MCF 10A (cell line): ENCODE measurements around the gene PARL. TPM values are rescaled to one million over a fixed set of nuclear protein-coding genes. Genes with fewer than 3 reads are reported as not detected.

Experiments used
- BruUV-seq: library from RNA; stranded (reverse); fragments of 400-500 nt; replicated peaks from 2 replicates; lab custom pipeline; 2021; lab: Mats Ljungman, UMichigan
- CTCF ChIA-PET: fragments of 300-600 bp; sonication (Branson Sonifier 250); formaldehyde crosslinking; extraction: SDS; loops from one replicate; lab custom pipeline; 2021; ENCODE audit warnings: antibody characterized with exemption, inconsistent platforms; lab: Yijun Ruan, JAX
- POLR2A ChIA-PET: fragments of 300-600, 350-650 bp; sonication (Branson Sonifier 250); formaldehyde crosslinking; extraction: SDS; loops from one replicate; lab custom pipeline; 2020; ENCODE audit warnings: antibody characterized with exemption, inconsistent platforms; lab: Yijun Ruan, JAX
- DNase-seq: peaks from one replicate; pipeline ENCODE4 v3.0.0-alpha.2; 2018; ENCODE audit not compliant: unreplicated experiment
- H3K27ac Mint-ChIP-seq: one replicate; pipeline ENCODE4 v1.8.0; 2022; ENCODE audit warnings: mild to moderate bottlenecking, low read depth, mixed read lengths; ENCODE audit not compliant: unreplicated experiment
- H3K27me3 Mint-ChIP-seq: one replicate; pipeline ENCODE4 v1.8.0; 2022; ENCODE audit warnings: mixed read lengths; ENCODE audit not compliant: insufficient read depth, unreplicated experiment
- H3K36me3 Mint-ChIP-seq: one replicate; pipeline ENCODE4 v1.8.0; 2022; ENCODE audit warnings: mild to moderate bottlenecking, moderate library complexity, mixed read lengths; ENCODE audit not compliant: insufficient read depth, unreplicated experiment
- H3K4me1 Mint-ChIP-seq: one replicate; pipeline ENCODE4 v1.8.0; 2022; ENCODE audit warnings: mixed read lengths; ENCODE audit not compliant: insufficient read depth, unreplicated experiment
- H3K4me3 Mint-ChIP-seq: one replicate; pipeline ENCODE4 v1.8.0; 2022; ENCODE audit warnings: mild to moderate bottlenecking, moderate library complexity, mixed read lengths; ENCODE audit not compliant: unreplicated experiment
- H3K9me3 Mint-ChIP-seq: one replicate; pipeline ENCODE4 v1.8.0; 2022; ENCODE audit warnings: mixed read lengths; ENCODE audit not compliant: unreplicated experiment
- intact Hi-C: fragments of 100-400 bp; cut with micrococcal nuclease; formaldehyde crosslinking; loops from 2 replicates; pipeline ENCODE4 v1.14.1; 2022
- total RNA-seq: library from RNA; stranded (reverse); gene quantifications from 2 replicates; pipeline ENCODE4 v1.2.3, GENCODE V29; 2022
- TF ChIP-seq, protein P1 (sequence below): fragments of 200-600 bp; IDR thresholded peaks from one replicate; pipeline ENCODE4 v1.8.0; 2022; ENCODE audit warnings: antibody characterized with exemption, mild to moderate bottlenecking; ENCODE audit not compliant: unreplicated experiment

The PARL gene
- total RNA-seq, 1 experiment from 2014 or later, result 88.0 TPM

DNA sequence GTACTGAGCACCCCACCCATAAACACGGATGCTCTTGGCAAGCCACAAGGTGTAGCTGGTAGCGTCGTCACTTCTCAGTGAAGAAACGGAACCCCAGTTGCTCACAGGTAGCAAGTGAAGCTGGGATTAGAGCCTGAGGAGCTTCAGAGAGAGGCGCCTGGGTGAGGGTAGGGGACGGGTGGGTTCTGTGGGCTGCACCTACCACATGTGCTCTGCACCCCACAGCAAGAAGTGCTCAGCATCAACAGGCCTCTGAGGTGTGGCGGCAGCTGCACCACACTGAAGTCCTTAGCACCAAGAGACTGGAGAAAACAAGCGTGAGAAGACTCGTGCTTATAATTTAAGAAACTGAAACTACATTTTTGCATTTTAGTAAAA is 69.1 kb downstream of the PARL start:
- intact Hi-C loops, result no loop called here
- Mint-ChIP-seq H3K4me3 (no peak overlapping the region), H3K27ac (no peak overlapping the region), H3K36me3 (peaks cover 26% of the 10 kb centered on the region), H3K4me1 (peaks cover 9% of the 10 kb centered on the region), H3K9me3 (no peaks in the 10 kb centered on the region), H3K27me3 (no peaks in the 10 kb centered on the region)
- ChIA-PET CTCF (interaction anchor here (0.6 kb wide), 1 partner anchor 21 kb away, joined by 3 read pairs; no protein-coding TSS in a partner anchor), POLR2A (interaction anchor here (1.0 to 1.9 kb wide), 2 partner anchors 10 to 11 kb away, joined by 5 read pairs; no protein-coding TSS in a partner anchor)
- no peak for DNase-seq
- BruUV-seq, result no TSS peak
- TF ChIP-seq, protein P1, sequence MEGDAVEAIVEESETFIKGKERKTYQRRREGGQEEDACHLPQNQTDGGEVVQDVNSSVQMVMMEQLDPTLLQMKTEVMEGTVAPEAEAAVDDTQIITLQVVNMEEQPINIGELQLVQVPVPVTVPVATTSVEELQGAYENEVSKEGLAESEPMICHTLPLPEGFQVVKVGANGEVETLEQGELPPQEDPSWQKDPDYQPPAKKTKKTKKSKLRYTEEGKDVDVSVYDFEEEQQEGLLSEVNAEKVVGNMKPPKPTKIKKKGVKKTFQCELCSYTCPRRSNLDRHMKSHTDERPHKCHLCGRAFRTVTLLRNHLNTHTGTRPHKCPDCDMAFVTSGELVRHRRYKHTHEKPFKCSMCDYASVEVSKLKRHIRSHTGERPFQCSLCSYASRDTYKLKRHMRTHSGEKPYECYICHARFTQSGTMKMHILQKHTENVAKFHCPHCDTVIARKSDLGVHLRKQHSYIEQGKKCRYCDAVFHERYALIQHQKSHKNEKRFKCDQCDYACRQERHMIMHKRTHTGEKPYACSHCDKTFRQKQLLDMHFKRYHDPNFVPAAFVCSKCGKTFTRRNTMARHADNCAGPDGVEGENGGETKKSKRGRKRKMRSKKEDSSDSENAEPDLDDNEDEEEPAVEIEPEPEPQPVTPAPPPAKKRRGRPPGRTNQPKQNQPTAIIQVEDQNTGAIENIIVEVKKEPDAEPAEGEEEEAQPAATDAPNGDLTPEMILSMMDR, result no peak

DNA sequence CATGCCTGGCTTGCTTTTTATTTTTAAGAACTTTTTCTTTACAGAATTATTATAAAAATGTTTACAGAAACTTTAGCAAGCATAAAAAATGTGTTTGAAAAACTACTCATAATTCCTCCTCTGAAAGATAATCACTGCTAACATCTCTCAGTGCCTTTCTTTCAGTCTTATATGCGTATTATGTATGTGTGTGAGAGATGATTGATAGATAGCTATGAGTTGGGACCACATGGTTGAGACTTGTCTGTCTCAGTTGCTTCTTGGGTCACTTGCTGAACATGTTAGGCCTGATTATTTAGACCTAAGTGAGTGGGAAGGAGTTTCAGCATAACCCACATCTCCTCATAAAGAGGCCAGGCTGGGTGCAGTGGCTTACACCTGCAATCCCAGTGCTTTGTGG is 70.4 kb downstream of the PARL start:
- no peaks in the 10 kb centered on the region for H3K9me3 Mint-ChIP-seq
- H3K27me3 Mint-ChIP-seq, result no peaks in the 10 kb centered on the region
- POLR2A ChIA-PET, result interaction anchor here (1.4 kb wide), 1 partner anchor 9 kb away, joined by 3 read pairs; no protein-coding TSS in a partner anchor
- DNase-seq, result no peak
- CTCF ChIA-PET, result interaction anchor here (0.7 kb wide), 2 partner anchors 80 to 691 kb away, joined by 3 read pairs; no protein-coding TSS in a partner anchor
- BruUV-seq, result no TSS peak
- no peak overlapping the region for H3K4me3 Mint-ChIP-seq
- H3K27ac Mint-ChIP-seq, result no peak overlapping the region
- H3K36me3 Mint-ChIP-seq, result peaks cover 39% of the 10 kb centered on the region
- TF ChIP-seq, protein P1, result no peak
- intact Hi-C loops, result no loop called here
- H3K4me1 Mint-ChIP-seq, result peaks cover 9% of the 10 kb centered on the region

- CTCF ChIA-PET, result interaction anchor here (0.6 kb wide), 2 partner anchors 71 to 856 kb away, joined by 3 read pairs; no protein-coding TSS in a partner anchor
- peaks cover 52% of the 10 kb centered on the region for H3K36me3 Mint-ChIP-seq
Measured at GRCh38 chr3:183812761-183813445, 71.8 kb downstream of the PARL start.

GRCh38 chr3:183811638-183812037 is 73.0 kb downstream of the PARL start:
- H3K9me3 Mint-ChIP-seq, result no peaks in the 10 kb centered on the region
- ChIA-PET CTCF (no interaction called here), POLR2A (interaction anchor here (0.6 to 1.2 kb wide), 2 partner anchors 9 to 15 kb away, joined by 3 read pairs; no protein-coding TSS in a partner anchor)
- no TSS peak for BruUV-seq
- intact Hi-C loops, result no loop called here
- H3K4me1 Mint-ChIP-seq, result peaks cover 9% of the 10 kb centered on the region
- H3K27ac Mint-ChIP-seq, result no peak overlapping the region
- H3K4me3 Mint-ChIP-seq, result no peak overlapping the region
- peaks cover 61% of the 10 kb centered on the region for H3K36me3 Mint-ChIP-seq
- no peak for DNase-seq
- TF ChIP-seq, protein P1, result no peak
- H3K27me3 Mint-ChIP-seq, result no peaks in the 10 kb centered on the region

More at GRCh38 chr3:183812761-183813445, 71.8 kb downstream of the PARL start:
- POLR2A ChIA-PET, result interaction anchor here (0.6 to 1.5 kb wide), 6 partner anchors 10 to 175 kb away, joined by 3 to 4 read pairs (median 3); no protein-coding TSS in a partner anchor
- H3K4me1 Mint-ChIP-seq, result peaks cover 9% of the 10 kb centered on the region
- no peak overlapping the region for H3K4me3 Mint-ChIP-seq
- intact Hi-C loops, result no loop called here
- no TSS peak for BruUV-seq
- peak; percentile 52 for DNase-seq
- TF ChIP-seq, protein P1, result no peak
- H3K27ac Mint-ChIP-seq, result peak overlapping the region; percentile 88
- H3K27me3 Mint-ChIP-seq, result no peaks in the 10 kb centered on the region
- H3K9me3 Mint-ChIP-seq, result no peaks in the 10 kb centered on the region
